BJ (cell line): Measurements from ENCODE around the gene PERCC1. TPM values are rescaled to one million over a fixed set of nuclear protein-coding genes. Genes with fewer than 3 reads are reported as not detected.
"Not testable (repeated sequence)": the region's sequence is repeated elsewhere in the genome, so short reads cannot be mapped to it uniquely, and the experiment has no call there.

Source experiments
- CTCF ChIA-PET: fragments of 350-600 bp; formaldehyde crosslinking; extraction: SDS; loops from one replicate; lab custom pipeline; 2021; ENCODE audit warnings: antibody characterized with exemption, inconsistent platforms; lab: Yijun Ruan, JAX
- POLR2A ChIA-PET: fragments of 300-600 bp; sonication (Branson Sonifier 250); formaldehyde crosslinking; extraction: SDS; loops from one replicate; lab custom pipeline; 2021; ENCODE audit warnings: antibody characterized with exemption; lab: Charles Lee
- DNase-seq: peaks from one replicate; pipeline ENCODE4 v3.0.0-alpha.2; 2011; ENCODE audit warnings: low read depth
- H3K27me3 ChIP-seq: 2 replicates; pipeline ENCODE4 v1.6.0; 2011; ENCODE audit warnings: low read length; ENCODE audit not compliant: control insufficient read depth, insufficient read depth
- H3K36me3 ChIP-seq: 2 replicates; pipeline ENCODE4 v1.5.1; 2011; ENCODE audit warnings: low read length; ENCODE audit not compliant: control insufficient read depth, insufficient read depth
- H3K4me3 ChIP-seq: 2 replicates; pipeline ENCODE4 v1.5.1; 2011; ENCODE audit warnings: low read depth, mild to moderate bottlenecking, control low read depth, low read length
- CTCF ChIP-seq: IDR thresholded peaks from 2 replicates; pipeline ENCODE4 v1.5.1; 2011; ENCODE audit warnings: low read depth, mild to moderate bottlenecking, control low read depth, inconsistent platforms, low read length, moderate library complexity; ENCODE audit not compliant: insufficient read depth
- polyA plus RNA-seq: library from polyadenylated mRNA; depleted of rRNA; stranded (reverse); fragments of >200 nt; gene quantifications from 2 replicates; pipeline ENCODE4 v1.2.3, GENCODE V29; 2011

Gene PERCC1
- polyA plus RNA-seq, 1 experiment = not detected

GRCh38 chr16:1438229-1439057 lies 7.6 kb downstream of the PERCC1 start:
- Histone ChIP-seq H3K4me3 (no peak overlapping the region), H3K36me3 (no peaks in the 10 kb centered on the region), H3K27me3 (no peaks in the 10 kb centered on the region)
- POLR2A ChIA-PET = no interaction called here
- TF ChIP-seq CTCF = no peak
- CTCF ChIA-PET = interaction anchor here (1.6 kb wide), 1 partner anchor 10 kb away, joined by 5 read pairs; no protein-coding TSS in a partner anchor
- no peak for DNase-seq

- DNase-seq = no peak
- Histone ChIP-seq H3K27me3 (no peaks in the 10 kb centered on the region), H3K36me3 (no peaks in the 10 kb centered on the region), H3K4me3 (no peak overlapping the region)
- ChIA-PET CTCF (interaction anchor here (1.6 kb wide), 1 partner anchor 11 kb away, joined by 5 read pairs; no protein-coding TSS in a partner anchor), POLR2A (no interaction called here)
- TF ChIP-seq CTCF = no peak
Observed at GRCh38 chr16:1439058-1439698, 8.3 kb downstream of the PERCC1 start.

GRCh38 chr16:1439699-1440074 lies 8.8 kb downstream of the PERCC1 start:
- DNase-seq, H3K4me3 ChIP-seq, POLR2A ChIA-PET, H3K27me3 ChIP-seq, CTCF ChIA-PET, H3K36me3 ChIP-seq: not testable (repeated sequence)

- no peak for TF ChIP-seq CTCF
- ChIA-PET POLR2A (no interaction called here), CTCF (no interaction called here)
- peaks cover 5% of the 10 kb centered on the region for H3K36me3 ChIP-seq
- H3K27me3 ChIP-seq = no peaks in the 10 kb centered on the region
- no peak for DNase-seq
- H3K4me3 ChIP-seq = no peak overlapping the region
Observed at GRCh38 chr16:1441391-1441829, 10.5 kb downstream of the PERCC1 start.

- Histone ChIP-seq H3K36me3 (peaks cover 5% of the 10 kb centered on the region), H3K27me3 (no peaks in the 10 kb centered on the region), H3K4me3 (no peak overlapping the region)
- CTCF ChIA-PET = interaction anchor here (1.5 kb wide), 1 partner anchor 14 kb away, joined by 6 read pairs; no protein-coding TSS in a partner anchor
- POLR2A ChIA-PET = no interaction called here
- no peak for TF ChIP-seq CTCF
- no peak for DNase-seq
Observed at GRCh38 chr16:1442697-1443096, 11.8 kb downstream of the PERCC1 start.
